ENCODE data around the gene HES5.

DNA sequence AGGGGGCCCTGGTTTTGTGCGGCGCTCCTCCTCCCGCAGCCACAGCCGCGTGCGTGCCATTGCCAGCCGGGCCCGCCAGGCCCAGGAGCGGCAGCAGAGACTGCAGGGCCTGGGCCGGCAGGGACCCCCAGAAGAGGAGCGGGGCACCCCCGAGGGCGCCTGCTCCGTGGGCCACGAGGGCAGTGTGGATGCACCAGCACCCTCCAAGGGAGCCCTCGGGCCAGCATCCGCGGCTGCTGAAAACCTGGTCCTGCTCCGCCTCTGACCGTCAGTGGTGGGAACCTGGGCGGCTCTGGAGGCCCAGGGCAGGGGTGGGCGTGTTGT, 25.2 kb downstream of the HES5 start:
- TF ChIP-seq, protein P1, sequence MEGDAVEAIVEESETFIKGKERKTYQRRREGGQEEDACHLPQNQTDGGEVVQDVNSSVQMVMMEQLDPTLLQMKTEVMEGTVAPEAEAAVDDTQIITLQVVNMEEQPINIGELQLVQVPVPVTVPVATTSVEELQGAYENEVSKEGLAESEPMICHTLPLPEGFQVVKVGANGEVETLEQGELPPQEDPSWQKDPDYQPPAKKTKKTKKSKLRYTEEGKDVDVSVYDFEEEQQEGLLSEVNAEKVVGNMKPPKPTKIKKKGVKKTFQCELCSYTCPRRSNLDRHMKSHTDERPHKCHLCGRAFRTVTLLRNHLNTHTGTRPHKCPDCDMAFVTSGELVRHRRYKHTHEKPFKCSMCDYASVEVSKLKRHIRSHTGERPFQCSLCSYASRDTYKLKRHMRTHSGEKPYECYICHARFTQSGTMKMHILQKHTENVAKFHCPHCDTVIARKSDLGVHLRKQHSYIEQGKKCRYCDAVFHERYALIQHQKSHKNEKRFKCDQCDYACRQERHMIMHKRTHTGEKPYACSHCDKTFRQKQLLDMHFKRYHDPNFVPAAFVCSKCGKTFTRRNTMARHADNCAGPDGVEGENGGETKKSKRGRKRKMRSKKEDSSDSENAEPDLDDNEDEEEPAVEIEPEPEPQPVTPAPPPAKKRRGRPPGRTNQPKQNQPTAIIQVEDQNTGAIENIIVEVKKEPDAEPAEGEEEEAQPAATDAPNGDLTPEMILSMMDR (IDR thresholded peaks at IDR 0.05), result no peak
- no peak for TF ChIP-seq POLR2A (IDR thresholded peaks at IDR 0.05)

All from uterus (tissue), 2 donors.